Stimulated activated CD8-positive, alpha-beta memory T cell treated with anti-CD3 and anti-CD28 coated beads, Interleukin-12 subunit alpha, Interleukin-12 subunit beta, amount 100 ng/mL, for 24 hours (primary cell): ENCODE data around the gene MRPL19.

ENCODE experiments used
- DNase-seq: peaks from one replicate; pipeline ENCODE4 v3.0.0-alpha.2; 2020; ENCODE audit errors: extremely low read depth

The MRPL19 gene

DNA sequence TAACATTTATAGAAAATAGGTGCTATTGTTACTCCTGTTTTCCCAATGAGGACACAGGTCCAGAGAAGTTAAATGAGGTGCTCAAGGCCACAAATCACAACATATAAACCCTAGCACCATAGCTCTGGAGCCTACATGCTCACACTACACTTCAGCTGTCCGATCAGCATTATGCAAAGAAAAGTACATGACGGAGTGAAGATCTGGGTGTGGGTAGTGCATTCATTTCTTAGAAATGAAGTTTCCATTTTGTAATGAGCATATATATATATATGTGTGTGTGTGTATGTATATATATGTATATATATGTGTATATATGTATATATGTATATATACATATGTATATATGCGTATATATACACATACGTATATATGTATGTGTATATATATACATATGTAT lies 30.2 kb upstream of the MRPL19 start:
- DNase-seq, result no peak

DNA sequence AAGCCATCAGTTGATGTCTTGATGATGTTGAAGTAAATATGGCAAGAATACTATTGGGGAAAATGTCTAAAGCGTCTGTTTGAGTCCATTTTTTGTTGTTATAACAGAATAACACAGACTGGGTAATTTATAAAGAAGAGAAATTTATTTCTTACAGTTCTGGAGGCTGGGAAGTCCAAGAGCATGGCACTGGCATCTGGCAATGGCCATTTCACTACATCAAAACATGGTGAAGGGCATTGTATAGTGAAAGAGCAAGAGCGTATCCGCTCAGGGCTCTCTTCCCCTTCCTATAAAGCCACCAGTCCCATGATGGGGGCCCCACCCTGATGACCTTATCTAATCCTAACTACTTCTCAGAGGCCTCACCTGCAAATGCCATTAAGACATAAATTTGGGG lies 29.6 kb upstream of the MRPL19 start:
- DNase-seq, result no peak

- DNase-seq, result no peak
Observed at GRCh38 chr2:75619956-75620740, 26.4 kb upstream of the MRPL19 start.

DNA sequence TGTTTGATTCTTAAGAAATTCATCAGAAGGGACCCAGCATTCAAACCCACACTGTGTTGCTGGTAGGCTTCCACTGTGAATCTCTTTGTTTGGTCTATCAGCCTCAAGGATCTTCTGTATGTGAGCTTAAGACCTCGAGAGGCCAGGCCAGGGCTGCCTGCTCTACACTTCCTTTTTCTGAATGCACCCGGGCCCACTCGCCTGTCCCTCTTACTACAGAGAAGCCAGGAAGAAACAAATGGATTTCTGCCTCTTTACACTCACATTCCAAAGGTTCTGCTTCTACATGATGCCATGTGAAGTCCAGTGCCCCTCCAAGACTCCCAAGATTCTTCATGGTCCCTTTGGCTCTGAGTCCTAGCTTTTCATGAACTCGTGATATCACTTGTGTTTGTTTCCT lies 25.4 kb upstream of the MRPL19 start:
- DNase-seq, result no peak

- DNase-seq, result no peak
Observed at GRCh38 chr2:75622500-75622899, 24.1 kb upstream of the MRPL19 start.

GRCh38 chr2:75622929-75623328 lies 23.7 kb upstream of the MRPL19 start:
- DNase-seq, result no peak

GRCh38 chr2:75627902-75628504 lies 18.6 kb upstream of the MRPL19 start:
- DNase-seq, result no peak

- no peak for DNase-seq
Observed at GRCh38 chr2:75632091-75632701, 14.4 kb upstream of the MRPL19 start.

GRCh38 chr2:75632813-75633212 lies 13.8 kb upstream of the MRPL19 start:
- DNase-seq, result no peak

DNA sequence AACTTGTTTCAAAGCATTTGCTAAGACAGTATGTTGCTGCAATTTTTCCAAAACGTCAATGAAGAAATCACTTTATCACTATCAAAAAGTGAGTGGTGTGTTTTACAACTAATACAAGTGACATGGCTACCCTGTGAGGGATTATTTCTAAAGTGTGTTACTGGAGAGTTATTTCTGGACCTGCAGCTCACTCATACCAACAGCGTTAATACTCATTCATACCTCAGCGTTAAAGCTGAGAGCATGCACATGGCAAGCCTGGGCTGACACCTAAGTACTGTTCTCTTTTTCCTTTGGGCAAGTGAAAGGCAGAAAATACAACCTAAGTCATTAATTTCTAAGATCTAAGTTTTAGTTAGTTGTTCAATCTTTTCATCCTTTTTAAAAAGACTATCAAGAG lies 13.0 kb upstream of the MRPL19 start:
- DNase-seq, result no peak

GRCh38 chr2:75634945-75635344 lies 11.6 kb upstream of the MRPL19 start:
- DNase-seq, result no peak

GRCh38 chr2:75637568-75637967 lies 9.0 kb upstream of the MRPL19 start:
- DNase-seq, result no peak

DNA sequence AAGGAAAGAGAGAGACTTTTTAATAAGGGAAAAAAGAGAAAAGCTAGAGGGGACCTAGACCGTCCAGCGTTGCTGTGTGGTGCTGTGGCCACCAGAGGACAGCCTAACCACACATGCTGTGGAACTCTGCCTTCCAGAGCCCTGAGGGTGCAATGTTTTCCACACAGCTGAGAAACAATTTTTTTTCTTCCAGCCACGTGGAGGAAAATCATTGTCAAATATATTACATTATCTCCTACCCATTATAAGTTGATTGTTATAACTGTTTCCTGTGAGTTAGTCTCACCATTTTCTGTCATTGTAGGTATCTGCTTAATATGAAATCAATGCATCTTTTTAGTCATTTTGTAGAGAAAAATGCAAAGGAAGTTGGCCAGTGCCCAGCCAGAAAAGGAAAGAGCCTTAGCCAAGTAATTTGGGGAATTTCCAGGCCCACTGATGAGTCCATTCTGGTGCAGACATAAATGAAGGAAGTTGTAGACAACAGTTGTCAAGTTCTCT lies 5.9 kb upstream of the MRPL19 start:
- peak; percentile 9 for DNase-seq

DNA sequence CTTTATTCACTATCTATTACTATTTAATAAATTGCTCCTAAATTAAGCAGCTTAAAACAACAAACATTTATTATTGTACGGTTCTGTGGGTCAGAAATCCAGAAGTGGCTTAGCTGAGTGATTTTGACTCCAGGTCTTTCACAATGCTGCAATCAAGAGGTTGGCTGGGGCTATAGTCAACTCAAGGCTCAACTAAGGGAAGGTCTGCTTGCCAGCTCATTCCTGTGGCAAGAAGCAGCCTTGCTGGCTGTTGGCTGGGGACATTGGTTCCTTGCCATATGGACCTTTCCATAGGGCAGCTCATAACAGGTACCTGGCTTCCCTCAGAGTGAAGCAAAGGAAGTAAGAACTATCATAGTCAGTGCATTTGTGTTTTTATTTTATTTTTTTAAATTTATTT lies 5.0 kb upstream of the MRPL19 start:
- no peak for DNase-seq

GRCh38 chr2:75643980-75644379 lies 2.6 kb upstream of the MRPL19 start:
- DNase-seq, result no peak

DNA sequence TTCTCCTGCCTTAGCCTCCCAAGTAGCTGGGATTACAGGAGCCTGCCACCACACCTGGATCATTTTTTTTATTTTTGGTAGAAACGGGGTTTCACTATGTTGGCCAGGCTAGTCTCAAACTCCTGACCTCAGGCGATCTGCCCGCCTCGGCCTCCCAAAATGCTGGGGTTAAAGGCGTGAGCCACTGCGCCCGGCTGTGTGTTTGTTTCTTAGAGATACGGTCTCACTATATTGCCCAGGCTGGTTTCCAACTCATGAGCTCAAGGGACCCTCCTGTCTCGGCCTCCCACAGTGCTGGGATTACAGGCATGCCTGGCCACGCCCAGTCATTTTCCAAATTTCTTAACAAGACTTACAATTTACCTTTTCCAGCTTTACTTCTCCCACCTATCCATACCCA lies 940 bp upstream of the MRPL19 start:
- no peak for DNase-seq

- DNase-seq, result no peak
Observed at GRCh38 chr2:75646090-75646582, 447 bp upstream of the MRPL19 start.

DNA sequence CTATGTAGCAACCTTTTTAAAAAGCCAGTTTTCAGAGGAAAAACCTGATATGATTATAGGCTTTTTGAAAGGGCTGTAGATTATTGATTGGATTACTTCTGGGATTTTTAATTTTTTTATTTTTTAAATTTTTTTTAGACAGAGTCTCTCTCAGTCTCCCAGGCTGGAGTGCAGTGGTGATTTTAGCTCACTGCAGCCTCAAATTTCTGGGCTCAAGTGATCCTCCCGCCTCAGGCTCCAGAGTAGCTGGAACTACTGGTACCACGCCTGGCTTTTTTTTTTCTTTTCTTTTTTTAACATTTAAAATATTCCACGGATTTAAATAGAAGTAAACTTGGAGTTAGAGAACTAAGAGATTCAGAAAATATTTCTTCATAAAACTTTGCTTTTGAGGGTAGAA lies 1.2 kb downstream of the MRPL19 start:
- no peak for DNase-seq

GRCh38 chr2:75654012-75654411 lies 7.4 kb downstream of the MRPL19 start:
- DNase-seq, result no peak

DNA sequence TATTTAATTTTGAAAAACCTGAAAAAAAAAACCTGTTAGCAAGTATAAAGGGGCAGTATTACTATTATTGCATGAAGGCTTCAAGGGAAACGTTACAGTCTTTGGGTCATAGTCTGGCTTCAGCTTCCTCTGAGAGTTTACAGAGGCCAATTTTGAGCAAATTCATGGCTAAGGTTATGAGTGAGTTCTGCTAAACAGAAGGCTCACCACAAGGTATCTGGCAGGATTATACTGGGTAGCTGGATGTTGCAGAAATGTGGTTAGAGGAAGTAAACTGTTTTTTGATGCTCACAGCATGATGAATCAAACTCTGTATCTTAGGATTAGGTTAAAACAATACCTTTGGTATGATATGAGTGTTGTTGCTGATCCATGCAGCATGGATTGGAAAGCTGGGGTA lies 9.3 kb downstream of the MRPL19 start:
- no peak for DNase-seq

- no peak for DNase-seq
Observed at GRCh38 chr2:75656563-75656962, 10.0 kb downstream of the MRPL19 start.

DNA sequence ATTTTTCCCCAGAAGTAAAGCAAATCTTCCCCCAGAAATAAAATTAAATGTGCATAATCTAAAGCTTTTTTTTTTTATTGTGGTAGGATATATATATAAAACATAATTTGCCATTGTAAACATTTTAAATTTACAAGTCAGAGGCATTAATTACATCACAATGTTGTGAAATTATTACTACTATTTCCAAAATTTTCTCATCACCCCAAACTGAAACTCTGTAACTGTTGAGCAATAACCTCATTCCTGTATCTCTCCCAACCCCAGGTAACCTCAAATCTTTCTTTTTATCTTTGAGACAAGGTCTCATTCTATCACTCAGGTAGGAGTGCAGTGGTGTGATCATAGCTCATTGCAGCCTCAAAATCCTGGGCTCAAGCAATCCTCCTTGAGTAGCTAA lies 11.2 kb downstream of the MRPL19 start:
- DNase-seq, result no peak

- DNase-seq, result no peak
Observed at GRCh38 chr2:75666911-75667310, 20.3 kb downstream of the MRPL19 start.
